Muscle layer of duodenum (tissue), 2 donors: ENCODE measurements around the gene LSMEM2.

ENCODE experiments used
- H3K27ac ChIP-seq: one replicate; pipeline ENCODE4 v1.7.0; 2013; ENCODE audit warnings: mild to moderate bottlenecking, low read length
- H3K27me3 ChIP-seq: one replicate; pipeline ENCODE4 v1.7.0; 2013; ENCODE audit warnings: low read depth, mild to moderate bottlenecking, control low read depth, low read length
- H3K36me3 ChIP-seq, 2 donors: one replicate each; pipeline ENCODE4 v1.7.0; 2013; ENCODE audit warnings: low read length in 2 of 2, control low read depth in 1 of 2, mild to moderate bottlenecking in 1 of 2; ENCODE audit not compliant: insufficient read depth in 2 of 2, control insufficient read depth in 1 of 2
- H3K4me1 ChIP-seq, 2 donors: one replicate each; pipeline ENCODE4 v1.7.0; 2013; ENCODE audit warnings: low read length in 2 of 2, mild to moderate bottlenecking in 2 of 2, control low read depth in 1 of 2, moderate library complexity in 1 of 2; ENCODE audit not compliant: insufficient read depth in 2 of 2, control insufficient read depth in 1 of 2
- H3K4me3 ChIP-seq, 2 donors: one replicate each; pipeline ENCODE4 v1.7.0; 2013; ENCODE audit warnings: low read length in 2 of 2, low read depth in 1 of 2, mild to moderate bottlenecking in 1 of 2
- H3K9me3 ChIP-seq, 2 donors: one replicate each; pipeline ENCODE4 v1.7.0; 2013; ENCODE audit warnings: low read length in 2 of 2, control low read depth in 1 of 2, mild to moderate bottlenecking in 1 of 2; ENCODE audit not compliant: control insufficient read depth in 1 of 2
- donor health status: healthy.

LSMEM2 gene

DNA sequence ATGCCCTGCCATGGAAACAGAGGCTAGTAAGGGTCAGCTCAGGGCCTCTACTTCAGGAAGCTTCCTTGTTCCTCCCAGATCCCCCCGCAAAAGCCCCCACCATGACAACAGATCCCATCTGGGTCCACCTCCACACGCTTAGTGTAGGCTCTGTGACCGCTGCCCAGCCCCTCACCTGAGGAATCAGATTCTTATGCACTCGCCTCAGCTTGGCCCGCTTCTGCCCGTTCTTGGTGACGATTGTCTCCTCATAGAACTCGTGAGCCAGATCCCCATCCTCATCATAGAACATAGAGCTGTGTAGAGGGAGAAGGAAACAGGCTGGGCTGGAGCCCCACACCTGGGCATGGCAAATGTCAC, 47.3 kb downstream of the LSMEM2 start:
- H3K36me3 ChIP-seq = peaks cover 18 to 32% of the 10 kb centered on the region in 2 donors
- H3K4me3 ChIP-seq = no peak overlapping the region
- peaks cover 15 to 49% of the 10 kb centered on the region in 2 donors for H3K4me1 ChIP-seq
- no peaks in the 10 kb centered on the region for H3K27me3 ChIP-seq
- H3K9me3 ChIP-seq = no peaks in the 10 kb centered on the region
- H3K27ac ChIP-seq = no peak overlapping the region

DNA sequence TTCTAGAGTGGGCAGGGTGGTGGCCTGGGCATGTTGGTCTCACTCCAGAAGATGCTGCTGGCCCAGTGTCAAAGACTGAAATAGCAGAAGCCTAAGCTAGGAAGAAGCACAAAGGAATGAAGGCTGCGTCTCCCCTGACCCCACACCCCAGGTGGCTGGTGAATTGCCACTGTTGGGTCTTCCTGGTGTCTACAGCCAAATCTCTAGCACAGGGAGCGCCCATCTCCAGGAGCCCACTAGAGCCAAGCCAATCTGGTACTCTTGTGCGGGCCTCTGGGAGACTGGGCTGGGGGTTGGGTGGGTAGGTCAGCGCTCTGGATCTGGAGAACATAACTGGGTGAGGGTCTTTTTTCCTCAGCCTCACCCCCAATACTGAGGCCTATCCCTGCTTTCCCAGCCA, 48.2 kb downstream of the LSMEM2 start:
- Histone ChIP-seq H3K27ac (peak overlapping the region; percentile 80), H3K27me3 (no peaks in the 10 kb centered on the region), H3K4me3 (peak overlapping the region; percentile 81 to 98), H3K4me1 (peaks cover 15 to 44% of the 10 kb centered on the region in 2 donors), H3K9me3 (no peaks in the 10 kb centered on the region), H3K36me3 (peaks cover 20 to 41% of the 10 kb centered on the region in 2 donors)

DNA sequence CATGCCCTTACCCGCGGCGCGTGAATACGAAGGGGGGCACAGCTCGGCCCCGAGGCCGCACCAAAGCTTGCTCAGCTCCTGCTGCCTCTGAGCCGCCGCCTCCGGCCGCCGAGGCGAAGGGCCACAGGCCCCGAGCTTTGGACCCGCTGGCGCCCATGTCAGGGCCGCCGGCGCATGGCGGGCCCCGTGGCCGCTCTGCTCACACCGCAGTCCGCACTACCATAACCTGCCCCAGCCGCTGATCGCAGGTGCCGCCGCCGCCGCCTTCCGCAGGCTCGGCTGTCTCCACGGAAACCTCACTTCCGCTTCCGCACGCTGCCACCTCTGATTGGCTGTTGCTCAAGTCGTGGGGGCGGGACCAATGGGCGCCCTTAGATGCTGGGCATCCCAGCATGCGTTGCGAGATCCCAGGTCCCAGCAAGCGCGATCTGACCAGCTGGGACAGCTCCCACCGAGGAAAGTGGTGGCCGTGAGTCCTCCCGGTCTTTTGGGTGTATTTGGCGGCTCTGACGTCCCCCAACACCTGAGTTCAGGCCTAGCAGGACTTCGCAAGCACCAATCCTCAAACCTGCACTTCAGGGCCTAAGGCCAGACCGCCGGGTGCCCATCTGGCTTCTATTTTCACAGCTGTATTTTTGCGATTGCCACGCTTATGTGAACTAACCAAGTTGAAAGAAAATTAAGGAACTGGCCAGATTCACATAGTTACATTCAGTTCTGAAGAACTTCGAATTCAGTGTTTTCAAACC, 49.2 kb downstream of the LSMEM2 start, which contains the start of gene TUSC2:
TSS of gene TUSC2 (minus strand) at position 281 of the 749 bp plus-strand sequence. CDS start at position 157, 124 bp downstream.
- Histone ChIP-seq H3K27ac (peak within 1 kb of the TSS; percentile 80), H3K36me3 (peaks cover 20 to 41% of the 10 kb centered on the region in 2 donors), H3K27me3 (no peaks in the 10 kb centered on the region), H3K9me3 (no peaks in the 10 kb centered on the region), H3K4me1 (peaks cover 15 to 39% of the 10 kb centered on the region in 2 donors), H3K4me3 (peak within 1 kb of the TSS; percentile 81 to 98)

DNA sequence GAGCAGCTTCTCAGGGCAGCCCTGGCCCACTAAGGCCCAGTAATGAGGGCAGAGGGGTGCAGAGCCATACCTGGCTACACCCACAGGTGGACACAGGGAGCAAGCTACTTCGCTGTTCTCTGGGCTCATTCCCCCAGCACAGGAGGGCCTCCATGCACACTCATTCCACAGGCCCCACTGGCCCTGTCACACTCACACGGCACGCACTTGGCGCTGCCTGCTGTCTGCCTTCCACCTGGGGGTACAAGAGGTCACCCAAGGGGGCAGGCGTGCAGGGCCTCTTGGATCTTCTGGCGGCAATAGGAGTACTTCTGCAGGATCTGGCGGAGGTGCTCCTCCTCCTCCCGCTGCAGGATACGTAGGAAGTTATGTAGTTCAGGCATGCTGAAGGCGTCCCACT, 51.4 kb downstream of the LSMEM2 start:
- no peak overlapping the region for H3K27ac ChIP-seq
- H3K4me3 ChIP-seq = no peak overlapping the region
- no peaks in the 10 kb centered on the region for H3K9me3 ChIP-seq
- no peaks in the 10 kb centered on the region for H3K27me3 ChIP-seq
- peaks cover 11 to 29% of the 10 kb centered on the region in 2 donors for H3K4me1 ChIP-seq
- H3K36me3 ChIP-seq = peaks cover 20 to 36% of the 10 kb centered on the region in 2 donors

DNA sequence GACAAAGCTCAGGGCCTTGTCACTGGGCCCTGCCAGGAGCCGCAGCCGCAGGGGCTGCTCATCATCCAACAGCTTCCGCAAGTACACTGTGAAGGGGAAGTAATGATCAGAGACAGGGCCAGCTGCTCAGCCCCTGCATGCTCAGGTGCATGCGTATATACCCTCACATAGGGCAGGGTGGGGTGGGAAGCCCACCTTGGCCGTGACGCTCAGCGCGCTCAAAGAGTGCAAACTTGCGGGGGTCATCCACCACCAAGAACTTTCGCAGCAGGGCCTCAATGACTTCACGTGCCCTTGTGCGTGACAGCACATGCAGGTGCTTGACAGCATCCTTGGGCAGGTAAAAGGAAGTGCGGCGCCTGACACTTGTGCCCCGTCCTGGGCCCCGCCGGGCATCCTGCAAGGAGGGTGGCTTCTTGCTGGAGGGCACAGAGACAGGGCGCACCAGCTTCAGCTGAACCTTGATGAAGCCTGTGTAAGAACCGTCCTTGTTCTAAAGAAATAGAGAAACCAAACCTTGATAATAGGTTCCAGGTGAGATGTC, 52.5 kb downstream of the LSMEM2 start:
- Histone ChIP-seq H3K27ac (no peak overlapping the region), H3K4me1 (peaks cover 11 to 39% of the 10 kb centered on the region in 2 donors)

DNA sequence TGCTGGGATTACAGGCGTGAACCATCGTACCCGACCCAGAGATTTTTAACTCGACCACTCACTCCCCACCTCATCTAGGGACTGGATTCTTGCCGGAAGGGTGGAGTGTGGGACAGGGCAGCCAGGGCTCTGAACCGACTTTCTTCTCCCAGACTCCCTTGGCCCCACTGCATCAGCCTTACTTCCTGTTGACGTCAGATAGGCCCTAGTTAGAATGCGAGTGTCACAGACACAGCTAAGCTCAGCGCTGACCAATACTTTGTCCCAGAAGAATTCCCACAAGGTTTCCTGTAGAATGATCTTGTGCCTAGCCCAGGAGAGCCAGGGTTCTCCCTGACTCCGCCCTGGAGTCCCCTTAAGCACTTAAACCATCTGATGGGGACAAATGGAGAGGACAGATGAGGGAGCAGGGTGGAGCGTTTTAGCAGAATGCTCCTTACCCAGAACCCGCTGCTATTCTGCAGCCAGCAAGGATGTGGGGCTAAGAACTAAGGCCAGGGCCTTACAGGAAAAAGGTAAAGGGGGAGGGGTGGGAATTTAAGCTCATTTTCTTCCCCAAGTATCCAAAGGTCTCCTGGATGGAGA, 54.9 kb downstream of the LSMEM2 start:
- Histone ChIP-seq H3K4me1 (peaks cover 3 to 32% of the 10 kb centered on the region in 2 donors), H3K27ac (peak overlapping the region; percentile 41), H3K9me3 (no peaks in the 10 kb centered on the region), H3K27me3 (no peaks in the 10 kb centered on the region), H3K36me3 (peaks cover 20 to 32% of the 10 kb centered on the region in 2 donors), H3K4me3 (no peak overlapping the region)

More for the DNA sequence above, 52.5 kb downstream of the LSMEM2 start:
- Histone ChIP-seq H3K9me3 (no peaks in the 10 kb centered on the region), H3K36me3 (peaks cover 20 to 26% of the 10 kb centered on the region in 2 donors), H3K27me3 (no peaks in the 10 kb centered on the region), H3K4me3 (no peak overlapping the region)

DNA sequence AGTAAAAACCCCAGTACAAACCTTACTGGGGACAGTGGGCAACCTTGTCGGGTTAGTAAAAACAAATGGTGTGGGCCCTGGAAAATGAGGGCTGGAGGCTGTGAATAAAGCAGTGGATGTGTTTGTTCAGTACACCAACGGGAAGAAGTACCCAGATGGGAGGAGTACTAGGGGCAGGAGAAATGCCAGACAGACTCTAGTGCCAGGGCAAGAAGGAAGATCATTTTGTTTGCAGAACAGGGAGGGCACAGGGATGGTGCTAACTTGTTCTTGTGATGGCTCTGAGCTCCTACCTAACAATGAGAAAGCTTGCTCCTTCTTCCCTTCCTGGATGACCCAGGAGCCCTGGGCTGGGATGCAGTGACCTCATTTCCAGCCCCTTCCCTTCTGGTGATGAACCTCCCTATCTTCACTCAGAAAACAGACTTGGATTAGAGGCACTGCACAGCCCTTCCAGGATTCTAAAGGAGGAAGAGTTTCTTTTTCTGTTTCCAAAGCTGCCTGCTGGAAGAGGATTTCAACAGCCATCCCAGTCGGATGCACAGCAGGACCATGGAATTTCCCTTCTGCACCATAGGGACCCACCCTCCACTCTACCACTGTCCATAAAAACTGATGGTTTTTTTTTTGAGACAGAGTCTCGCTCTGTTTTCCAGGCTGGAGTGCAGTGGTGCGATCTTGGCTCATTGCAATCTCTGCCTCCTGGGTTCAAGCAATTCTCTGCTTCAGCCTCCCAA, 55.6 kb downstream of the LSMEM2 start:
- Histone ChIP-seq H3K36me3 (peaks cover 19 to 32% of the 10 kb centered on the region in 2 donors), H3K9me3 (no peaks in the 10 kb centered on the region), H3K4me1 (peaks cover 6 to 32% of the 10 kb centered on the region in 2 donors), H3K27me3 (no peaks in the 10 kb centered on the region), H3K27ac (peak overlapping the region; percentile 41), H3K4me3 (no peak overlapping the region)

DNA sequence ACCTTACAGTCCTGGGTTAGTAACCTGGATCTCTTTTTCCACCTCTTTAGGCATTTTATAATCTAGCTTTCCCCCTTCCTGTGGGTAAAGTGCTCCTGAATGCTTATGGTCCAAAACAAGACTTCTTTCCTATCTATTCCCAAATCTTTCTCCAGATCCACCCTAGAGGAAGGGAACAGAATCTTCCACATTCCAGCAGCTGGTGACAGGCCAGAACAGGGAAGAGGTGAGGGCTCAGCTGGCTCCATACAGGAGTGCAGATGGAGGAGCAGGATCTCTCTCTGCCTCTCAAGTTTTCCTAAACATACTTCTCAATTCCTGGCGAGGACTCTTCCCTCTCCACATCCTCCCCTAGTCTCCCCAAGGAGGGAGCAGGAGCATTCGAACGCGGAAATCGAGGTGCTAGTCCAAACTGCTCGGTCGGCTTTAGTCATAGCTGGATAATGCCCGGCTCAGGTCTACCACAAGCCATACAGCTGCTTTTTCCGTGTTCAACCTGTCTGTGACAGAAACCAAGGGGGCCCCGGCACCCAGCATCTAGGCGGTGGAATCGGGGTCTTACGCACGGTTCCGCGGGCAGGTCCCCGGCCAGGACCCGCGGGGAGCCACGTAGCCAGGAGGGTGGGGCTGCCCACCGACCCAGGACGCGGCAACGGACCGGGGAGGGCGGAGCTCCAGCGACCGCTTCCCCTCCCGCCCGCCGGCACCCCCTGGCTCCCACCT, 57.7 kb downstream of the LSMEM2 start:
- no peaks in the 10 kb centered on the region for H3K9me3 ChIP-seq
- no peaks in the 10 kb centered on the region for H3K27me3 ChIP-seq
- peak overlapping the region; percentile 94 for H3K27ac ChIP-seq
- peak overlapping the region; percentile 84 to 85 for H3K4me3 ChIP-seq
- H3K4me1 ChIP-seq = peaks cover 12 to 50% of the 10 kb centered on the region in 2 donors
- H3K36me3 ChIP-seq = peaks cover 0 to 13% of the 10 kb centered on the region in 2 donors

DNA sequence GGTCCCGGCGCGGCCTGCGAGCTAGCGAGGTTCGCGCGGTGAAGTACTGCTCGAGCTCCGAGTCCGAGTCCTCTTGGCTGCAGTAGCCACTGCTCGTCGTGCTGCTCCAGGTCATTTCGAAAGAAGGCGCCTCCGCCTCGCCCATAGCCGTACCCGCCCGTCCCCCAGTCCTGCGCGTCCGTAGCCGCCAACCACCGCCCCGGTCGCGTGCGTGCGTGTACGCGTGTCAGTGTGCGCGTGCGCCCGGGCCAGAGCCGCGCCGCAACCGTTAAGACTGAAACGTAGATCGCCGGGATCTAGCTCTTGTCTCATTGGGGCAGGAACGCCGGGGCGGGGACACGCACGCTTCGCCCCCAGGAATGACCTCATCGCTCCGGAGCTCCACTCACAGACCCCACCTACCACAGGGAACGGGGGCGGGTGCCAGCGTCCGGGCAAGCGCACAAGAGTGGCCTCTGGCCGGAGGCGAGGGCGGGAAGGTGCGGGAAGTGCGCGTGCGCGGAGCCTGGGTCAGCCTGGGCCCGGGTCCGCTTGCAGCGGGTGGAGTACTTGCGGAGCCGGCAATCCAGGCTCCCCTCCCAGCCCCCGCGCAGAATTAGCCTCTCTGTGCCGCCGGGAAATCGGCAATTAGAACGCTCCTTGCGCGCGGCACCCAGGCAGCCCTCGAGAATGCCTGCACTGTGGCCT, 58.4 kb downstream of the LSMEM2 start:
- Histone ChIP-seq H3K9me3 (no peaks in the 10 kb centered on the region), H3K36me3 (peaks cover 0 to 8% of the 10 kb centered on the region in 2 donors), H3K27ac (peak overlapping the region; percentile 94), H3K4me1 (peaks cover 13 to 55% of the 10 kb centered on the region in 2 donors), H3K27me3 (no peaks in the 10 kb centered on the region), H3K4me3 (peak overlapping the region; percentile 84 to 85)
